HEK293 (cell line): ENCODE results near the gene CLEC18B.
"Not testable (repeated sequence)": the region's sequence is repeated elsewhere in the genome, so short reads cannot be mapped to it uniquely, and the experiment has no call there.

ENCODE experiments used
- CTCF ChIA-PET: fragments of 350-600 bp; formaldehyde crosslinking; extraction: SDS; loops from one replicate; lab custom pipeline; 2021; ENCODE audit warnings: antibody characterized with exemption; lab: Yijun Ruan, JAX
- POLR2A ChIA-PET: fragments of 300-600 bp; formaldehyde crosslinking; extraction: SDS; loops from one replicate; lab custom pipeline; 2020; ENCODE audit warnings: antibody characterized with exemption, inconsistent platforms; lab: Yijun Ruan, JAX
- H3K27ac ChIP-seq: fragments of 200-500 bp; sonication (Bioruptor generic); 2 replicates; pipeline ENCODE4 v1.5.1; 2014; ENCODE audit warnings: low read depth, low read length, control low read depth, inconsistent platforms; ENCODE audit errors: extremely low read depth
- H3K36me3 ChIP-seq, 2 experiments: fragments of 200-500 bp in 1 of 2; sonication (Bioruptor generic) in 1 of 2; 1 replicate in 1 of 2; 2 replicates in 1 of 2; pipeline ENCODE4 v1.5.1; 2014 to 2017; ENCODE audit warnings: inconsistent platforms in 2 of 2, low read length in 2 of 2; ENCODE audit not compliant: control insufficient read depth in 2 of 2, insufficient read depth in 1 of 2
- H3K4me1 ChIP-seq: fragments of 200-500 bp; sonication (Bioruptor generic); 2 replicates; pipeline ENCODE4 v1.5.1; 2014; ENCODE audit warnings: mild to moderate bottlenecking, low read length, inconsistent platforms; ENCODE audit not compliant: control insufficient read depth, insufficient read depth
- H3K4me3 ChIP-seq: 2 replicates; pipeline ENCODE4 v1.5.1; 2011; ENCODE audit warnings: low read depth, mild to moderate bottlenecking, control low read depth, low read length, moderate library complexity
- H3K9me3 ChIP-seq: fragments of 200-500 bp; sonication (Bioruptor generic); 2 replicates; pipeline ENCODE4 v1.5.1; 2014; ENCODE audit warnings: low read depth, low read length, inconsistent platforms; ENCODE audit not compliant: control insufficient read depth, insufficient read depth
- GLI2 ChIP-seq: fragments of 450-650 bp; formaldehyde crosslinking; IDR thresholded peaks from 2 replicates; pipeline ENCODE4; 2017; ENCODE audit warnings: missing biosample characterization, missing genetic modification characterization, low read depth, borderline replicate concordance
- KLF10 ChIP-seq: fragments of 450-650 bp; IDR thresholded peaks from 2 replicates; pipeline ENCODE4 v1.5.1; 2018; ENCODE audit warnings: missing biosample characterization, mild to moderate bottlenecking, missing genetic modification characterization
- MZF1 ChIP-seq: fragments of 450-650 bp; formaldehyde crosslinking; IDR thresholded peaks from 2 replicates; pipeline ENCODE4 v1.5.1; 2017; ENCODE audit warnings: missing biosample characterization, missing genetic modification characterization, borderline replicate concordance
- OSR2 ChIP-seq: fragments of 450-650 bp; formaldehyde crosslinking; IDR thresholded peaks from 2 replicates; pipeline ENCODE4 v1.5.1; 2016; ENCODE audit warnings: missing biosample characterization, missing genetic modification characterization
- REST ChIP-seq: fragments of 450-650 bp; formaldehyde crosslinking; IDR thresholded peaks from 2 replicates; pipeline ENCODE4 v1.5.1; 2016; ENCODE audit warnings: missing biosample characterization, missing genetic modification characterization
- SCRT1 ChIP-seq: fragments of 450-650 bp; formaldehyde crosslinking; IDR thresholded peaks from 2 replicates; pipeline ENCODE4 v1.5.1; 2016; ENCODE audit warnings: missing biosample characterization, missing genetic modification characterization, borderline replicate concordance
- YY2 ChIP-seq: fragments of 450-650 bp; formaldehyde crosslinking; IDR thresholded peaks from 2 replicates; pipeline ENCODE4 v1.5.1; 2016; ENCODE audit warnings: missing biosample characterization, missing genetic modification characterization
- ZBTB26 ChIP-seq: fragments of 450-650 bp; formaldehyde crosslinking; optimal IDR thresholded peaks from 2 replicates; pipeline ENCODE3; 2016; ENCODE audit warnings: missing biosample characterization, mild to moderate bottlenecking, missing genetic modification characterization
- ZNF175 ChIP-seq: fragments of 450-650 bp; formaldehyde crosslinking; IDR thresholded peaks from 2 replicates; pipeline ENCODE4 v1.5.1; 2016; ENCODE audit warnings: missing biosample characterization, missing genetic modification characterization
- ZNF202 ChIP-seq: fragments of 450-650 bp; formaldehyde crosslinking; IDR thresholded peaks from 2 replicates; pipeline ENCODE4 v1.5.1; 2016; ENCODE audit warnings: missing biosample characterization, missing genetic modification characterization, borderline replicate concordance
- ZNF211 ChIP-seq: fragments of 450-650 bp; formaldehyde crosslinking; IDR thresholded peaks from 2 replicates; pipeline ENCODE4 v1.5.1; 2016; ENCODE audit warnings: low read depth, missing biosample characterization, missing genetic modification characterization
- ZNF292 ChIP-seq: fragments of 450-650 bp; formaldehyde crosslinking; IDR thresholded peaks from 2 replicates; pipeline ENCODE4 v1.5.1; 2016; ENCODE audit warnings: low read depth, missing biosample characterization, missing genetic modification characterization, borderline replicate concordance
- ZNF302 ChIP-seq: fragments of 450-650 bp; formaldehyde crosslinking; IDR thresholded peaks from 2 replicates; pipeline ENCODE4 v1.5.1; 2016; ENCODE audit warnings: missing biosample characterization, missing genetic modification characterization, low read depth
- ZNF391 ChIP-seq: fragments of 450-650 bp; formaldehyde crosslinking; IDR thresholded peaks from 2 replicates; pipeline ENCODE4 v1.5.1; 2016; ENCODE audit warnings: low read depth, missing biosample characterization, missing genetic modification characterization, borderline replicate concordance
- ZNF394 ChIP-seq: fragments of 450-650 bp; formaldehyde crosslinking; IDR thresholded peaks from 2 replicates; pipeline ENCODE4 v1.5.1; 2016; ENCODE audit warnings: missing biosample characterization, missing genetic modification characterization, mild to moderate bottlenecking, moderate library complexity, borderline replicate concordance
- ZNF398 ChIP-seq: fragments of 450-650 bp; formaldehyde crosslinking; IDR thresholded peaks from 2 replicates; pipeline ENCODE4 v1.5.1; 2017; ENCODE audit warnings: missing biosample characterization, missing genetic modification characterization
- ZNF585B ChIP-seq: fragments of 450-650 bp; formaldehyde crosslinking; IDR thresholded peaks from 2 replicates; pipeline ENCODE4 v1.5.1; 2016; ENCODE audit warnings: missing biosample characterization, missing genetic modification characterization
- ZNF624 ChIP-seq: fragments of 450-650 bp; formaldehyde crosslinking; IDR thresholded peaks from 2 replicates; pipeline ENCODE4 v1.5.1; 2017; ENCODE audit warnings: missing biosample characterization, missing genetic modification characterization
- ZNF658 ChIP-seq: fragments of 450-650 bp; formaldehyde crosslinking; IDR thresholded peaks from 2 replicates; pipeline ENCODE4; 2016; ENCODE audit warnings: missing biosample characterization, missing genetic modification characterization
- ZNF660 ChIP-seq: fragments of 450-650 bp; IDR thresholded peaks from 2 replicates; pipeline ENCODE4 v1.5.1; 2018; ENCODE audit warnings: missing biosample characterization, mild to moderate bottlenecking, missing genetic modification characterization
- TF ChIP-seq, protein P1 (sequence below): fragments of 450-650 bp; formaldehyde crosslinking; IDR thresholded peaks from 2 replicates; pipeline ENCODE4 v1.5.1; 2016; ENCODE audit warnings: missing biosample characterization, missing genetic modification characterization
- TF ChIP-seq, protein P2 (sequence below): fragments of 450-650 bp; formaldehyde crosslinking; IDR thresholded peaks from 2 replicates; pipeline ENCODE4 v1.5.1; 2017; ENCODE audit warnings: missing biosample characterization, missing genetic modification characterization

CLEC18B gene

GRCh38 chr16:74446866-74447265, 25.6 kb upstream of the CLEC18B start (continued):
- TF ChIP-seq ZNF302 (tag by site-specific recombination) (no peak), ZNF175 (tag by site-specific recombination) (no peak), SCRT1 (no peak), YY2 (tag by site-specific recombination) (no peak), ZNF658 (no peak), ZNF624 (tag by site-specific recombination) (no peak), OSR2 (tag by site-specific recombination) (no peak), ZNF398 (tag by site-specific recombination) (no peak)
- TF ChIP-seq, protein P1, sequence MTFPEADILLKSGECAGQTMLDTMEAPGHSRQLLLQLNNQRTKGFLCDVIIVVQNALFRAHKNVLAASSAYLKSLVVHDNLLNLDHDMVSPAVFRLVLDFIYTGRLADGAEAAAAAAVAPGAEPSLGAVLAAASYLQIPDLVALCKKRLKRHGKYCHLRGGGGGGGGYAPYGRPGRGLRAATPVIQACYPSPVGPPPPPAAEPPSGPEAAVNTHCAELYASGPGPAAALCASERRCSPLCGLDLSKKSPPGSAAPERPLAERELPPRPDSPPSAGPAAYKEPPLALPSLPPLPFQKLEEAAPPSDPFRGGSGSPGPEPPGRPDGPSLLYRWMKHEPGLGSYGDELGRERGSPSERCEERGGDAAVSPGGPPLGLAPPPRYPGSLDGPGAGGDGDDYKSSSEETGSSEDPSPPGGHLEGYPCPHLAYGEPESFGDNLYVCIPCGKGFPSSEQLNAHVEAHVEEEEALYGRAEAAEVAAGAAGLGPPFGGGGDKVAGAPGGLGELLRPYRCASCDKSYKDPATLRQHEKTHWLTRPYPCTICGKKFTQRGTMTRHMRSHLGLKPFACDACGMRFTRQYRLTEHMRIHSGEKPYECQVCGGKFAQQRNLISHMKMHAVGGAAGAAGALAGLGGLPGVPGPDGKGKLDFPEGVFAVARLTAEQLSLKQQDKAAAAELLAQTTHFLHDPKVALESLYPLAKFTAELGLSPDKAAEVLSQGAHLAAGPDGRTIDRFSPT (tag by site-specific recombination): no peak

DNA sequence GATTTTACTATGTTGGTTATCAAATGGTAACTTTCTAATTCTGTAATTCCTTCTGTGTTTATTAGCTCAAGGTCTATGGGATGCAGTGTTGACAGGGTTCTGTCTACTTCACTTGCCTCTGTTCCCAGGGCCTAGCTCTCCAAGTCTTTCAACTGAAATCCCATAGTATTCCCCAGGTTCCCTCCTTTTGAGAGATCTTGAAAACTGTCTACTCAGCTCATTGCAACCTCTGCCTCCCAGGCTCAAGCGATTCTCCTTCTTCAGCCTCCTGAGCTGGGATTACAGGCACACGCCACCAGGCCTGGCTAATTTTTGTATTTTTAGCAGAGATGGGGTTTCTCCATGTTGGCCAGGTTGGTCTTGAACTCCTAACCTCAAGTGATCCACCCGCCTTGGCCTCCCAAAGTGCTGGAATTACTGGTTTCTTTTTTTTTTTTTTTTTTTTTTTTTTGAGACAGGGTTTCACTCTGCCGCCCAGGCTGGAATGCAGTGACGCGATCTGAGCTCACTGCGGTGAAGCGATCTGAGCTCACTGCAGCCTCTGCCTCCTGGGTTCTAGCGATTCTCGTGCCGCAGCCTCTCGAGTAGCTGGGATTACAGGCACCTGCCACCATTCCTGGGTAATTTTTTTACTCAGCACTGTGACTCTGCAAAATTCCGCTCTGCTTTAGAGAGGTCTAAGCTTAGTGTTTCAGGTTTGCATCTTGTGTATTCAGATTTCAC, 22.5 kb upstream of the CLEC18B start:
- CTCF ChIA-PET, H3K27ac ChIP-seq, H3K4me3 ChIP-seq, H3K4me1 ChIP-seq, H3K9me3 ChIP-seq: not testable (repeated sequence)
- POLR2A ChIA-PET: interaction anchor here (0.7 kb wide), 2 partner anchors 50 to 223 kb away, joined by 3 to 8 read pairs; no protein-coding TSS in a partner anchor
- H3K36me3 ChIP-seq: peaks cover 0 to 11% of the 10 kb centered on the region in 2 experiments; a peak in 2 of 3 replicates

DNA sequence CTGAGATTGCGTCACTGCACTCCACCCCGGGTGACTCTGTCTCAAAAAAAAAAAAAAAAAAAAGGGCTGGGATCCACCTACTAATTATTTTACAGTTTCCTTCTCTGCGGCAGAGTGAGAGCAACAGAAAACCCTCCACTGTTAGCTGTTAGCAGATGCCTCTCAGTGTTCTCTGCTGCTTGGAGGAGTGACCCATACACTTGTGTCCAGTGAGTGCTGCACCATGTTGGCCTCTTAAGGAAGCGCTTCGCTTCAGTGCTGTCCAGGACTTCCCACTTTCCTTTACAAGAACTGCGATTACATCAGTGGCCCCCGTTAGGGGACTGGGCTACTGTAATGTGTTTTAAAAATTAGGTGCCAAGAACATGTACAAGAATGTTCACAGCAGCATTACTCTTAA, 18.4 kb upstream of the CLEC18B start:
- H3K4me1 ChIP-seq: no peaks in the 10 kb centered on the region
- ChIA-PET CTCF (no interaction called here), POLR2A (no interaction called here)
- H3K4me3 ChIP-seq: no peak overlapping the region
- peaks cover 0 to 6% of the 10 kb centered on the region in 2 experiments; a peak in 1 of 3 replicates for H3K36me3 ChIP-seq
- no peak overlapping the region for H3K27ac ChIP-seq
- no peaks in the 10 kb centered on the region for H3K9me3 ChIP-seq
- TF ChIP-seq ZNF391 (tag by site-specific recombination) (no peak), ZNF660 (tag by site-specific recombination) (no peak), ZBTB26 (tag by site-specific recombination) (no peak), ZNF394 (no peak), MZF1 (tag by site-specific recombination) (no peak), ZNF292 (tag by site-specific recombination) (no peak), ZNF211 (tag by site-specific recombination) (no peak), ZNF175 (tag by site-specific recombination) (no peak), ZNF585B (tag by site-specific recombination) (no peak), ZNF202 (tag by site-specific recombination) (no peak), GLI2 (no peak), REST (tag by site-specific recombination) (no peak), KLF10 (tag by site-specific recombination) (no peak)
- TF ChIP-seq, protein P2, sequence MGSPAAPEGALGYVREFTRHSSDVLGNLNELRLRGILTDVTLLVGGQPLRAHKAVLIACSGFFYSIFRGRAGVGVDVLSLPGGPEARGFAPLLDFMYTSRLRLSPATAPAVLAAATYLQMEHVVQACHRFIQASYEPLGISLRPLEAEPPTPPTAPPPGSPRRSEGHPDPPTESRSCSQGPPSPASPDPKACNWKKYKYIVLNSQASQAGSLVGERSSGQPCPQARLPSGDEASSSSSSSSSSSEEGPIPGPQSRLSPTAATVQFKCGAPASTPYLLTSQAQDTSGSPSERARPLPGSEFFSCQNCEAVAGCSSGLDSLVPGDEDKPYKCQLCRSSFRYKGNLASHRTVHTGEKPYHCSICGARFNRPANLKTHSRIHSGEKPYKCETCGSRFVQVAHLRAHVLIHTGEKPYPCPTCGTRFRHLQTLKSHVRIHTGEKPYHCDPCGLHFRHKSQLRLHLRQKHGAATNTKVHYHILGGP (tag by site-specific recombination): no peak
